ENCODE results near the gene ETNK2.

- TF ChIP-seq CTCF (IDR thresholded peaks at IDR 0.05; ENCODE audit: insufficient read depth, low read depth, low read length): no peak
- TF ChIP-seq EZH2 (IDR thresholded peaks at IDR 0.05; ENCODE audit: insufficient read depth, low read length): no peak
These were observed 12.8 kb downstream of the ETNK2 start for GRCh38 chr1:204139088-204139487.
